Thyroid gland (tissue), 4 donors: ENCODE data around the gene ZYG11B. TPM values are rescaled to one million over a fixed set of nuclear protein-coding genes. Genes with fewer than 3 reads are reported as not detected.
"Not testable (repeated sequence)": the region's sequence is repeated elsewhere in the genome, so short reads cannot be mapped to it uniquely, and the experiment has no call there.

Experiments used
- DNase-seq, 2 donors: peaks; one replicate each; pipeline ENCODE4 v3.0.0-alpha.2; 2019
- H3K27ac ChIP-seq, 3 donors: fragments of 200-600 bp; sonication (generic); 1 replicate in 2 of 3; 2 replicates in 1 of 3; pipeline ENCODE4 v1.5.1; 2016 to 2019; ENCODE audit warnings: mild to moderate bottlenecking in 1 of 3, moderate library complexity in 1 of 3
- H3K27me3 ChIP-seq: fragments of 200-600 bp; sonication (generic); one replicate; pipeline ENCODE4 v1.5.1; 2019
- H3K36me3 ChIP-seq, 2 donors: fragments of 200-600 bp; sonication (generic); one replicate each; pipeline ENCODE4 v1.5.1; 2016 to 2019
- H3K4me1 ChIP-seq, 2 donors: fragments of 200-600 bp; sonication (generic); one replicate each; pipeline ENCODE4 v1.5.1; 2017 to 2019
- H3K4me3 ChIP-seq, 3 donors: fragments of 200-600 bp; sonication (generic); replicated peaks in 1 of 3; 1 replicate in 2 of 3; 2 replicates in 1 of 3; pipeline ENCODE4 v1.5.1; 2016; ENCODE audit warnings: mild to moderate bottlenecking in 1 of 3
- H3K9me3 ChIP-seq: fragments of 200-600 bp; sonication (generic); one replicate; pipeline ENCODE4 v1.5.1; 2017
- CTCF ChIP-seq, 6 experiments: fragments of 200-600 bp in 3 of 6; fragments of 450-650 bp in 3 of 6; sonication (generic) in 3 of 6; IDR thresholded peaks; one replicate each; pipeline ENCODE4 v1.5.1; 2016 to 2019; ENCODE audit warnings: antibody characterized with exemption in 6 of 6, mild to moderate bottlenecking in 2 of 6, inconsistent platforms in 1 of 6, moderate library complexity in 1 of 6
- POLR2A ChIP-seq, 2 donors: fragments of 450-650 bp; IDR thresholded peaks; one replicate each; pipeline ENCODE4 v1.6.1; 2017; ENCODE audit warnings: antibody characterized with exemption in 2 of 2, mild to moderate bottlenecking in 2 of 2, moderate library complexity in 1 of 2
- WGBS, 2 donors: methylation state at CpG; one replicate each; pipeline ENCODE4 v1.1.5; 2017; 5-methylcytosine and 5-hydroxymethylcytosine counted together
- intact Hi-C: fragments of 100-400 bp; cut with DNase I; formaldehyde crosslinking; loops from one replicate; pipeline ENCODE4 v1.15.1; 2023
- total RNA-seq, 4 donors: library from RNA; depleted of rRNA; stranded (reverse); fragments of >200 nt; gene quantifications; one replicate each; pipeline ENCODE4 v1.2.3, GENCODE V29; 2016

Gene ZYG11B
- total RNA-seq, 4 donors from 2014 or later = 64.8 to 88.2 (median 82.2) TPM

- Histone ChIP-seq H3K36me3 (peaks cover 4 to 16% of the 10 kb centered on the region in 2 donors), H3K27me3 (no peaks in the 10 kb centered on the region), H3K4me3 (no peak overlapping the region), H3K27ac (no peak overlapping the region), H3K9me3 (no peaks in the 10 kb centered on the region), H3K4me1 (peaks cover 14 to 23% of the 10 kb centered on the region in 2 donors)
- WGBS, 2 donors = 87 to 93% methylated on average over 7 of the region's 7 CpGs
- no peak for TF ChIP-seq POLR2A (IDR thresholded peaks at IDR 0.05)
- no peak for TF ChIP-seq CTCF (IDR thresholded peaks at IDR 0.05)
- intact Hi-C loops = no loop called here
- DNase-seq = no peak
Measured at GRCh38 chr1:52771384-52771783, 45.1 kb downstream of the ZYG11B start.

DNA sequence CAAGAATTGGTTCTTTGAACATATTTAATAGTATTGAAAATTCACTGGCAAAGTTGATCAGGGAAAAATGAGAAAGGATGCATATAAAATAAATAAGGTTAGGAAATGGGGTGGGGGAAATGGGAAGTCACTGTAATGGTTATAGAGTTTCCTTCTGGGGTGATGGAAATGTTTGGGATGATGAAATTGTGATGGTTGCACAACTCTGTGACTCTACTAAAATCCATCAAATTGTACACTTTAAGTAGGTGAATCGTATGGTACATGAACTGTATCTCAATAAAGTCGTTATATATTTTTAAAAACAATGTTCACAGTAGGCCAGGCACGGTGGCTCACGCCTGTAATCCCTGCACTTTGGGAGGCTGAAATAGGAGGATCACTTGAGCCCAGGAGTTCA is 59.9 kb downstream of the ZYG11B start:
- TF ChIP-seq POLR2A (IDR thresholded peaks at IDR 0.05) (no peak), CTCF (IDR thresholded peaks at IDR 0.05) (no peak)
- no peak for DNase-seq
- intact Hi-C loops = no loop called here
- Histone ChIP-seq H3K4me1 (no peaks in the 10 kb centered on the region), H3K4me3 (no peak overlapping the region), H3K9me3 (no peaks in the 10 kb centered on the region), H3K27me3 (no peaks in the 10 kb centered on the region), H3K27ac (no peak overlapping the region), H3K36me3 (peaks cover 13 to 19% of the 10 kb centered on the region in 2 donors)
- 94 to 95% methylated on average over 4 of the region's 4 CpGs for WGBS, 2 donors

DNA sequence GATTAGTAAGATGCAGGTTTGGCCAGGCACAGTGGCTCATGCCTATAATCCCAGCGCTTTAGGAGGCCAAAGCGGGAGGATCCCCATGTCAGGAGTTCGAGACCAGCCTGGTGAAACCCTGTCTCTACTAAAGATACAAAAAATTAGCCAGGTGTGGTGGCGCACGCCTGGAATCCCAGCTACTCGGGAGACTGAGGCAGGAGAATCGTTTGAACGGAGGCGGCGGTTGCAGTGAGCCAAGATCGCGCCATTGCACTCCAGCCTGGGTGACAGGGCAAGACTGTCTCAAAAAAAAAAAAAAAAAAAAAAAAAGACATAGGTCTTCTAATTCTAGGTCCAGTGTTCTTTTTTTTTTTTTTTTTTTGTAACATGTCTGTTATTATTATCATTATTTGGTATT is 64.2 kb downstream of the ZYG11B start:
- H3K27ac ChIP-seq, intact Hi-C loops, H3K27me3 ChIP-seq, DNase-seq, H3K9me3 ChIP-seq, H3K4me1 ChIP-seq, H3K4me3 ChIP-seq: not testable (repeated sequence)
- 98 to 99% methylated on average over 12 of the region's 12 CpGs for WGBS, 2 donors
- peaks cover 6 to 11% of the 10 kb centered on the region in 2 donors for H3K36me3 ChIP-seq

GRCh38 chr1:52792036-52792435 is 65.8 kb downstream of the ZYG11B start:
- H3K36me3 ChIP-seq = peaks cover 0 to 5% of the 10 kb centered on the region in 2 donors
- no peak overlapping the region for H3K27ac ChIP-seq
- no peaks in the 10 kb centered on the region for H3K9me3 ChIP-seq
- H3K4me3 ChIP-seq = no peak overlapping the region
- intact Hi-C loops = no loop called here
- no peak for DNase-seq
- no peaks in the 10 kb centered on the region for H3K27me3 ChIP-seq
- TF ChIP-seq CTCF (IDR thresholded peaks at IDR 0.05) (no peak), POLR2A (IDR thresholded peaks at IDR 0.05) (no peak)
- no peaks in the 10 kb centered on the region for H3K4me1 ChIP-seq
- 59 to 74% methylated on average over 1 of the region's 1 CpG for WGBS, 2 donors

GRCh38 chr1:52793717-52794116 is 67.5 kb downstream of the ZYG11B start:
- intact Hi-C loops, H3K27me3 ChIP-seq, H3K9me3 ChIP-seq, H3K4me1 ChIP-seq, DNase-seq, H3K4me3 ChIP-seq, H3K27ac ChIP-seq: not testable (repeated sequence)
- WGBS, 2 donors = 78 to 82% methylated on average over 7 of the region's 7 CpGs
- peaks cover 7 to 11% of the 10 kb centered on the region in 2 donors for H3K36me3 ChIP-seq

DNA sequence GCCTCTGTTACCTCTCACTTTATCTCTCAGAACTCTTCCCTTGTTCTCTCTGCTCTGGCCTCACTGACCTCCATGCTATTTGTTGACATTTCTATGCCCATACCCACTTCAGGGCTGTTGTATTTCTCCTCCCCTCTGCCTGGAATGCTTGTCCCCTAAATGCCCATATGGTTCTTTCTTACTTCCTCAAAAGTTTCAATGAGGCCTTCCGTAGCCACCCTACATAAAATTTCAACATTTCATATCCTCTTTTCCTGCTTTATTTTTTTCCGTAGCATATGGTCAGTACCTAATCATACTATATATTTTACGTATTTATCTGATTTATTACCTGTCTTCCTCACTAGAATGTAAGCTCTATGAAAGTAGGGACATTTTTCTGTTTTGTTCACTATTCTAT is 69.2 kb downstream of the ZYG11B start:
- 92% methylated on average over 3 of the region's 3 CpGs for WGBS, 2 donors
- no peak for DNase-seq
- H3K4me3 ChIP-seq = no peak overlapping the region
- H3K27ac ChIP-seq = no peak overlapping the region
- H3K4me1 ChIP-seq = no peaks in the 10 kb centered on the region
- peaks cover 7 to 11% of the 10 kb centered on the region in 2 donors for H3K36me3 ChIP-seq
- no peaks in the 10 kb centered on the region for H3K9me3 ChIP-seq
- H3K27me3 ChIP-seq = no peaks in the 10 kb centered on the region
- intact Hi-C loops = no loop called here
- TF ChIP-seq CTCF (IDR thresholded peaks at IDR 0.05) (no peak), POLR2A (IDR thresholded peaks at IDR 0.05) (no peak)
